Measurements from ENCODE around the gene DGKD.

DGKD gene

DNA sequence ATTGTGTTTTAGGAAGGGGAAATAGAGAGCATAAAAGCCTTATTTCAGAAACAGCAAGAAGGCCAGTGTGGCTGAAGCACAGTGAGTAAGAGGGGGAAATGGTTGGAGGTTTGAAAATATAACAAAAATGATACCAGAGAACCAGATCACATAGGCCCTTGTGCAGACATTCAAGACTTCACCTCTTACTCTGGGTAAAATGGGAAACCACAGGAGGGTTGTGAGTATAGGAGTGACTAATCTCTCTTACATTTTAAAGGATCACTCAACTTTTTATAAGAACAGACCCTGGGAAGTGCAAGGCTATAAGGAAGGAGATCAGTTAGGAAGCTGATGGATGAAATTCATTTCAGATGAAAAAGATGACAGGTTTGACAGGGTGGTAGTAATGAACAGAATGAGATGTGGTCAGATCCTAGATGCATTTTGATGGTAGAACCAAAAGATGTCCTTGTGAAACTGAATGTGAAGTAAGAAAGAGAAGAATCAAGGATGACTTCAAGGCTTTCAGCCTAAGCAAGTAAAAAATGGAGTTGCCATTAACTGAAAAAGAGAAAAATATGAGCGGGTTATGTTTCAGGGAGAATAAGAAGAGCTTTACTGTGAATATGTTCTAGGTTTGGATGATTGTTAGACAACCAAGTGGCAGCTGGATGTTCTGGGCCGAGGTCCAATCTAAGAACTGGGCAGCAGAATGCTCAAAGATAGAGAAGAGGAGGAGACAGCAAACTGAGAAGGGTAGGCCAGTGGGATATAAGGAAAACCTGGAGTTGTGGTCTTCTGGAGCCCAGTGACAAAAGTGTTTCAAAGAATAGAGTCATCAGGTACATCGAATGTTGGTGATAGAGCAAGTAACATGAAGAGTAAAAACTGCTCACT lies 147.1 kb downstream of the DGKD start:
- Histone ChIP-seq H2AFZ (ENCODE audit: low read depth, low read length) (no peak overlapping the region), H3K9me3 (ENCODE audit: insufficient read depth, low read length) (no peaks in the 10 kb centered on the region), H3K79me2 (ENCODE audit: low read length) (no peaks in the 10 kb centered on the region), H3K27ac (ENCODE audit: low read length) (no peak overlapping the region), H4K20me1 (ENCODE audit: insufficient read depth, low read length) (no peaks in the 10 kb centered on the region), H3K36me3 (replicated peaks; ENCODE audit: low read depth, low read length) (peaks cover 5% of the 10 kb centered on the region), H3K27me3 (ENCODE audit: low read depth, low read length) (no peaks in the 10 kb centered on the region), H3K4me1 (ENCODE audit: low read length) (no peaks in the 10 kb centered on the region), H3K4me3 (ENCODE audit: low read length) (no peak overlapping the region), H3K4me2 (ENCODE audit: low read length) (no peak overlapping the region), H3K9ac (ENCODE audit: low read length) (no peak overlapping the region)
- TF ChIP-seq, protein P1, sequence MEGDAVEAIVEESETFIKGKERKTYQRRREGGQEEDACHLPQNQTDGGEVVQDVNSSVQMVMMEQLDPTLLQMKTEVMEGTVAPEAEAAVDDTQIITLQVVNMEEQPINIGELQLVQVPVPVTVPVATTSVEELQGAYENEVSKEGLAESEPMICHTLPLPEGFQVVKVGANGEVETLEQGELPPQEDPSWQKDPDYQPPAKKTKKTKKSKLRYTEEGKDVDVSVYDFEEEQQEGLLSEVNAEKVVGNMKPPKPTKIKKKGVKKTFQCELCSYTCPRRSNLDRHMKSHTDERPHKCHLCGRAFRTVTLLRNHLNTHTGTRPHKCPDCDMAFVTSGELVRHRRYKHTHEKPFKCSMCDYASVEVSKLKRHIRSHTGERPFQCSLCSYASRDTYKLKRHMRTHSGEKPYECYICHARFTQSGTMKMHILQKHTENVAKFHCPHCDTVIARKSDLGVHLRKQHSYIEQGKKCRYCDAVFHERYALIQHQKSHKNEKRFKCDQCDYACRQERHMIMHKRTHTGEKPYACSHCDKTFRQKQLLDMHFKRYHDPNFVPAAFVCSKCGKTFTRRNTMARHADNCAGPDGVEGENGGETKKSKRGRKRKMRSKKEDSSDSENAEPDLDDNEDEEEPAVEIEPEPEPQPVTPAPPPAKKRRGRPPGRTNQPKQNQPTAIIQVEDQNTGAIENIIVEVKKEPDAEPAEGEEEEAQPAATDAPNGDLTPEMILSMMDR (IDR thresholded peaks at IDR 0.05; ENCODE audit: low read depth, low read length): no peak
- TF ChIP-seq EZH2phosphoT487 (IDR thresholded peaks at IDR 0.05; ENCODE audit: low read depth): no peak

DNA sequence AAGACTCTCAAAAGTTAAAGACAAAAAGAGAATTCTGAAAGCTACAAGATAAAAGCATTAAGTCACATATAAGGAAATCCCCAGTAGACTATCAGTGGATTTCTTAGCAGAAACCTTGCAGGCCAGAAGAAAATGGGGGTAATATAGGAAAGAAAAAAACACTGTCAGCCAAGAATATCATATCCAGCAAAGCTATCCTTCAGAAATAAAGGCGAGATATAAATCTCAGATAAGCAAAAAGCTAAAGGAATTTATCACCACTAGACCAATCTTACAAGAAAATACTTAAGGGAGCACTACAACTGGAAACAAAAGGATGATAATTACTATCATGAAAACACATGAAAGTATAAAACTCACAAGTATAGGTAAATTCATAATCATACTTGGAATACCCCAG lies 149.2 kb downstream of the DGKD start:
- Histone ChIP-seq H4K20me1 (ENCODE audit: insufficient read depth, low read length) (no peaks in the 10 kb centered on the region), H3K9ac (ENCODE audit: low read length) (no peak overlapping the region), H3K4me1 (ENCODE audit: low read length) (no peaks in the 10 kb centered on the region), H3K36me3 (replicated peaks; ENCODE audit: low read depth, low read length) (peaks cover 5% of the 10 kb centered on the region), H3K4me2 (ENCODE audit: low read length) (no peak overlapping the region), H3K79me2 (ENCODE audit: low read length) (no peaks in the 10 kb centered on the region), H2AFZ (ENCODE audit: low read depth, low read length) (no peak overlapping the region), H3K27ac (ENCODE audit: low read length) (no peak overlapping the region), H3K4me3 (ENCODE audit: low read length) (no peak overlapping the region), H3K9me3 (ENCODE audit: insufficient read depth, low read length) (no peaks in the 10 kb centered on the region), H3K27me3 (ENCODE audit: low read depth, low read length) (no peaks in the 10 kb centered on the region)
- TF ChIP-seq EZH2phosphoT487 (IDR thresholded peaks at IDR 0.05; ENCODE audit: low read depth): no peak
- TF ChIP-seq, protein P1 (IDR thresholded peaks at IDR 0.05; ENCODE audit: low read depth, low read length): no peak

DNA sequence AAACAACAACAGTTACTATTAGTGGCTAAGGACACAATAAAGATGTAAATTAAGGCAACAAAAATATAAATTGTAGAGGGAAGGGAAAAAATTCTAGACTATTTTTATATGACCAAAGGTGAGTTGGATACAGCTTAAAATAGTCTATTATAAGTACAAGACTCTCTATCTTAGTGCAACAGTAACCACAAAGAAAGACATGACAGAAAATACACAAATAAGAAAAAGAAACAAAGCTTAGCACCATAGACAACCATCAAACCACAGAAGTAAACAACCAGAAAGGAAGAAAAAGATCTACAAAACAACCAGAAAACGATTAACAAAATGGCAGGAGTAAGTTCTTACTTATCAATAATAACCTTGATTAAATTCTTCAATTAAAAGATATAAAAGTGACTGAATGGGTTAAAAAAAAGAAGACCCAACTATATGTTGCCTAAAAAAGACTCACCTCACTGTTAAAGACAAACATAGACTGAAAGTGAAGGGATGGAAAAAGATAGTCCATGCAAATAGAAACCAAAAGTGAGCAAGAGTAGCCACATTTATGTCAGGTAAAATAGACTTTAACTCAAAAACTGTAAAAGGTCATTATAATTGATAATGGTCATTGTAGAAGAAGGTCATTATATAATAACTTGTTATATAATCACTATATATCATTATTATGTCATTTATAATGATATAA lies 149.8 kb downstream of the DGKD start:
- H3K4me3 ChIP-seq (ENCODE audit: low read length): no peak overlapping the region
- peaks cover 5% of the 10 kb centered on the region for H3K36me3 ChIP-seq (replicated peaks; ENCODE audit: low read depth, low read length)
- H3K27me3 ChIP-seq (ENCODE audit: low read depth, low read length): no peaks in the 10 kb centered on the region
- no peak overlapping the region for H3K4me2 ChIP-seq (ENCODE audit: low read length)
- no peaks in the 10 kb centered on the region for H3K4me1 ChIP-seq (ENCODE audit: low read length)
- H2AFZ ChIP-seq (ENCODE audit: low read depth, low read length): no peak overlapping the region
- TF ChIP-seq EZH2phosphoT487 (IDR thresholded peaks at IDR 0.05; ENCODE audit: low read depth): no peak
- TF ChIP-seq, protein P1 (IDR thresholded peaks at IDR 0.05; ENCODE audit: low read depth, low read length): no peak
- no peaks in the 10 kb centered on the region for H4K20me1 ChIP-seq (ENCODE audit: insufficient read depth, low read length)
- H3K79me2 ChIP-seq (ENCODE audit: low read length): no peaks in the 10 kb centered on the region
- no peak overlapping the region for H3K9ac ChIP-seq (ENCODE audit: low read length)
- no peaks in the 10 kb centered on the region for H3K9me3 ChIP-seq (ENCODE audit: insufficient read depth, low read length)
- H3K27ac ChIP-seq (ENCODE audit: low read length): no peak overlapping the region

DNA sequence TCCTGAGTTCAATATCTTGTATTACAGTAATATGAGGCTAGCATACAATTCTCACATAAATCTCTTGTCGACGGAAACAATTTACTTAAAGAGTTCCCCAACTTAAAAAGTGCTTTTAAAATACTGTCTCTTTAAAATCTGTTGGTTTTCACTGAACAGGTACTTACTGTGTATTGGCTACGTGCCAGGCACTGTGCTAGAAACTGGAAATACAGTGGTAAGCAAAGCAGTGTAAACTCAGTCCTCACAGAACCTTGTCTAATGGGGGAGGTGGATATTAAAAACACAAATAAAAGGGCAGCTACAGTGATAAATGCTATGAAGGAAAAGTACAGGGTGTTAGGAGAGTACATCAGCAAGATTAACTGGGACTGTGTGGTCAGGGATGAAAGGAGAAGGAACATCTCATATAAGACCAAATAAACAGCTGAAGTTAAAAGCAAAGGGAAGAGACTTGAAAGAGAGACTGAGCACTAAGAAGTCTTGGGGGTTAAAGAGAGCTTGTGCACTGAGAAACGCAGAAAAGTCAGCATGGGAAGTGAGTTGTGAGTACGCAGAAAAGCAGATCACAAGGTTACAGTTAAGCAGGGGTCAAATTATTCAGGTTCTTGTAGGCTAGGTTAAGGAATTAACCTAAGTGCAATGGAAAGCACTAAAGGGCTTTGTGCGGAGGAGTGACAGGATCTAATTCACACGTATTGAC lies 159.8 kb downstream of the DGKD start:
- no peaks in the 10 kb centered on the region for H3K27me3 ChIP-seq (ENCODE audit: low read depth, low read length)
- H3K4me3 ChIP-seq (ENCODE audit: low read length): no peak overlapping the region
- H2AFZ ChIP-seq (ENCODE audit: low read depth, low read length): no peak overlapping the region
- no peak overlapping the region for H3K9ac ChIP-seq (ENCODE audit: low read length)
- no peaks in the 10 kb centered on the region for H4K20me1 ChIP-seq (ENCODE audit: insufficient read depth, low read length)
- no peak overlapping the region for H3K27ac ChIP-seq (ENCODE audit: low read length)
- no peak overlapping the region for H3K4me2 ChIP-seq (ENCODE audit: low read length)
- H3K4me1 ChIP-seq (ENCODE audit: low read length): peaks cover 3% of the 10 kb centered on the region
- H3K79me2 ChIP-seq (ENCODE audit: low read length): no peaks in the 10 kb centered on the region
- TF ChIP-seq, protein P1 (IDR thresholded peaks at IDR 0.05; ENCODE audit: low read depth, low read length): no peak
- TF ChIP-seq EZH2phosphoT487 (IDR thresholded peaks at IDR 0.05; ENCODE audit: low read depth): no peak
- no peaks in the 10 kb centered on the region for H3K9me3 ChIP-seq (ENCODE audit: insufficient read depth, low read length)
- no peaks in the 10 kb centered on the region for H3K36me3 ChIP-seq (replicated peaks; ENCODE audit: low read depth, low read length)

Measured in OCI-LY3 (cell line).